GM06990 (cell line): ENCODE measurements around the gene ROMO1.

ENCODE experiments used
- DNase-seq: peaks from one replicate; pipeline ENCODE4 v3.0.0-alpha.2; 2011; ENCODE audit not compliant: insufficient read length; ENCODE audit errors: extremely low read depth
- H3K27me3 ChIP-seq: replicated peaks from 2 replicates; pipeline ENCODE4 v1.6.0; 2011; ENCODE audit warnings: low read length; ENCODE audit not compliant: control insufficient read depth, insufficient read depth
- H3K36me3 ChIP-seq: 2 replicates; pipeline ENCODE4 v1.5.1; 2011; ENCODE audit warnings: low read length; ENCODE audit not compliant: control insufficient read depth, insufficient read depth
- H3K4me3 ChIP-seq: replicated peaks from 2 replicates; pipeline ENCODE4 v1.5.1; 2011; ENCODE audit warnings: low read depth, mild to moderate bottlenecking, control low read depth, low read length
- TF ChIP-seq, protein P1 (sequence below): IDR thresholded peaks from 2 replicates; pipeline ENCODE4 v1.5.1; 2011; ENCODE audit warnings: low read length, control low read depth, mild to moderate bottlenecking, inconsistent platforms; ENCODE audit not compliant: insufficient read depth, poor library complexity, severe bottlenecking

ROMO1 gene

GRCh38 chr20:35669221-35669620 lies 30.0 kb upstream of the ROMO1 start:
- peaks cover 9% of the 10 kb centered on the region for H3K36me3 ChIP-seq
- no peak overlapping the region for H3K4me3 ChIP-seq
- TF ChIP-seq, protein P1, sequence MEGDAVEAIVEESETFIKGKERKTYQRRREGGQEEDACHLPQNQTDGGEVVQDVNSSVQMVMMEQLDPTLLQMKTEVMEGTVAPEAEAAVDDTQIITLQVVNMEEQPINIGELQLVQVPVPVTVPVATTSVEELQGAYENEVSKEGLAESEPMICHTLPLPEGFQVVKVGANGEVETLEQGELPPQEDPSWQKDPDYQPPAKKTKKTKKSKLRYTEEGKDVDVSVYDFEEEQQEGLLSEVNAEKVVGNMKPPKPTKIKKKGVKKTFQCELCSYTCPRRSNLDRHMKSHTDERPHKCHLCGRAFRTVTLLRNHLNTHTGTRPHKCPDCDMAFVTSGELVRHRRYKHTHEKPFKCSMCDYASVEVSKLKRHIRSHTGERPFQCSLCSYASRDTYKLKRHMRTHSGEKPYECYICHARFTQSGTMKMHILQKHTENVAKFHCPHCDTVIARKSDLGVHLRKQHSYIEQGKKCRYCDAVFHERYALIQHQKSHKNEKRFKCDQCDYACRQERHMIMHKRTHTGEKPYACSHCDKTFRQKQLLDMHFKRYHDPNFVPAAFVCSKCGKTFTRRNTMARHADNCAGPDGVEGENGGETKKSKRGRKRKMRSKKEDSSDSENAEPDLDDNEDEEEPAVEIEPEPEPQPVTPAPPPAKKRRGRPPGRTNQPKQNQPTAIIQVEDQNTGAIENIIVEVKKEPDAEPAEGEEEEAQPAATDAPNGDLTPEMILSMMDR = no peak
- DNase-seq = no peak
- no peaks in the 10 kb centered on the region for H3K27me3 ChIP-seq

- Histone ChIP-seq H3K4me3 (no peak overlapping the region), H3K27me3 (no peaks in the 10 kb centered on the region), H3K36me3 (peaks cover 10% of the 10 kb centered on the region)
- no peak for DNase-seq
- TF ChIP-seq, protein P1 = no peak
These were observed 29.5 kb upstream of the ROMO1 start for GRCh38 chr20:35669681-35670080.

DNA sequence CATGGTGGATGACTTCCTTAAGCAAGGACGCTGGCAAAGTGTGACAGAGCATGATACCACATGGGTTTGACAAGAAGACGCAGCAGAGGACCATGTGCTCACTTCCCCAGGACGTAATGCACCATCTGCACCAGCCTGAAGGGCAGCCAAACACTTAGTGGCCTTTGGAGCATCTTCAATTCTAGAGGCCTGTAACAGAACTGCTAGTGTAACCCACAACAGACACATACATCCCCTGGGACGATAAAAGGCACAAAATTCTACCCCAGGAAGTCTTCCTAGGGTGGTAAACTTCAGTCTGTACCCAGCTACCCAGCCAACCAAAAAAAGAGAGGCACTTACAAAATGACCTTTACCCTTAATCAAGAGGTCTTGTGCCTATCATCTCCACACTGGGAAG lies 25.3 kb upstream of the ROMO1 start:
- TF ChIP-seq, protein P1 = no peak

GRCh38 chr20:35674921-35675320 lies 24.3 kb upstream of the ROMO1 start:
- Histone ChIP-seq H3K4me3 (no peak overlapping the region), H3K36me3 (peaks cover 6% of the 10 kb centered on the region), H3K27me3 (no peaks in the 10 kb centered on the region)
- TF ChIP-seq, protein P1 = no peak
- DNase-seq = no peak

More for the DNA sequence above, 25.3 kb upstream of the ROMO1 start:
- H3K36me3 ChIP-seq = peaks cover 12% of the 10 kb centered on the region
- DNase-seq = no peak
- no peak overlapping the region for H3K4me3 ChIP-seq
- H3K27me3 ChIP-seq = no peaks in the 10 kb centered on the region

DNA sequence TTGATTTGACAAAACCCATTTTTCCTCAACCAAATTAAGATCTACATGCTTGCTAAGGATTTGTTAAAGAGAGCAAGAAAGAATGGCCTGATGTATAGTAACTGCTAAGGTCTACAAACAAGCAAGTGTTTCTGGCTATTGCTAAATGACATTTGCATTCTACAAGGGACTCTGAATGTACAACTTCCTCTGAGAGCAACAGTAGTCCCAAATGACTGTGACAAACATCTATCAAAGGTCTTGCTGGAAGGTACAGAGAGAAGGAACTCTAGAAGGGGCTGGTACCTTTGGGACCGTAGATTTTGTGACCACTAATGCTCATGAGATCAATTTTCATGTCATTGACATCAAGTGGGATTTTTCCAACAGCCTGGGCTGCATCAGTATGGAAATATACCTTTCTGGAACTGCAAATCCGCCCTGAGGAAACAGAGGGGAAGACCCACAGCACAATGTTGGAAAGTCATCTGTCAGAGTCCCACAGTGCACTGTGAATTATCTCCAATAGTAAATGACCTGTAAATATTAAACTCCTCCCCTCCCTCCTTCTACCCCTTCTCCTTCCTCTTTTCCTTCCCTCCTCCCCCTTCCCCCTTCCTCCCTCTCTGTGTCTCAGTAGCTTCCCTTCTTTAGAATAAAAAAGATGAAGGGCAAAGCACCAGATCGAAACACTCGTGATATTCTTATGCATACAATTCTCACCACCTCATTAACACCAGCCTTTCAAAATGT lies 18.6 kb upstream of the ROMO1 start:
- H3K27me3 ChIP-seq = no peaks in the 10 kb centered on the region
- no peak overlapping the region for H3K4me3 ChIP-seq
- no peak for DNase-seq
- TF ChIP-seq, protein P1 = no peak
- no peaks in the 10 kb centered on the region; the same call in none of the 2 replicates for H3K36me3 ChIP-seq
